ACC112 (cell line): ENCODE data around the gene KDR.

ENCODE experiments used
- H2AFZ ChIP-seq: fragments of 200-600 bp; sonication (generic); one replicate; pipeline ENCODE4 v1.6.0; 2017; ENCODE audit warnings: antibody characterized with exemption, low read length; ENCODE audit not compliant: unreplicated experiment
- H3K27ac ChIP-seq: fragments of 200-600 bp; sonication (generic); 2 replicates; pipeline ENCODE4 v1.5.1; 2014; ENCODE audit warnings: low read depth, mild to moderate bottlenecking, antibody characterized with exemption, low read length, moderate library complexity
- H3K27me3 ChIP-seq: fragments of 200-600 bp; sonication (generic); 2 replicates; pipeline ENCODE4 v1.6.1; 2014; ENCODE audit warnings: mild to moderate bottlenecking, antibody characterized with exemption, low read length, moderate library complexity, mixed read lengths; ENCODE audit not compliant: insufficient read depth
- H3K36me3 ChIP-seq: fragments of 200-600 bp; sonication (generic); 2 replicates; pipeline ENCODE4 v1.6.1; 2016; ENCODE audit warnings: mild to moderate bottlenecking, antibody characterized with exemption, low read length, moderate library complexity, mixed read lengths; ENCODE audit not compliant: insufficient read depth
- H3K4me1 ChIP-seq: fragments of 200-600 bp; sonication (generic); one replicate; pipeline ENCODE4 v1.6.1; 2016; ENCODE audit warnings: low read length, mixed read lengths; ENCODE audit not compliant: insufficient read depth, unreplicated experiment, control insufficient read depth
- H3K4me3 ChIP-seq: fragments of 200-600 bp; sonication (generic); 2 replicates; pipeline ENCODE4 v1.5.1; 2014; ENCODE audit warnings: mild to moderate bottlenecking, low read depth, low read length
- H3K79me2 ChIP-seq: fragments of 200-600 bp; sonication (generic); one replicate; pipeline ENCODE4 v1.6.0; 2016; ENCODE audit warnings: low read length; ENCODE audit not compliant: control insufficient read depth, unreplicated experiment, insufficient read depth

KDR gene

GRCh38 chr4:55099816-55100215 is 25.6 kb downstream of the KDR start:
- Histone ChIP-seq H3K79me2 (no peaks in the 10 kb centered on the region), H2AFZ (no peak overlapping the region), H3K27me3 (no peaks in the 10 kb centered on the region), H3K36me3 (no peaks in the 10 kb centered on the region), H3K4me3 (no peak overlapping the region), H3K4me1 (no peaks in the 10 kb centered on the region), H3K27ac (no peak overlapping the region)

- no peaks in the 10 kb centered on the region for H3K27me3 ChIP-seq
- no peaks in the 10 kb centered on the region for H3K36me3 ChIP-seq
- H3K27ac ChIP-seq: no peak overlapping the region
- no peaks in the 10 kb centered on the region for H3K4me1 ChIP-seq
- H2AFZ ChIP-seq: no peak overlapping the region
- no peaks in the 10 kb centered on the region for H3K79me2 ChIP-seq
- H3K4me3 ChIP-seq: no peak overlapping the region
Observed at GRCh38 chr4:55098456-55099204, 26.8 kb downstream of the KDR start.

GRCh38 chr4:55096619-55097018 is 28.8 kb downstream of the KDR start:
- H3K27me3 ChIP-seq: no peaks in the 10 kb centered on the region
- no peak overlapping the region for H3K27ac ChIP-seq
- H2AFZ ChIP-seq: no peak overlapping the region
- H3K36me3 ChIP-seq: 0 out of 2 replicates have a peak, but pooled peaks cover 4% of the 10 kb centered on the region
- no peak overlapping the region for H3K4me3 ChIP-seq
- no peaks in the 10 kb centered on the region for H3K4me1 ChIP-seq
- H3K79me2 ChIP-seq: no peaks in the 10 kb centered on the region

- Histone ChIP-seq H2AFZ (no peak overlapping the region), H3K27ac (no peak overlapping the region), H3K27me3 (no peaks in the 10 kb centered on the region), H3K79me2 (no peaks in the 10 kb centered on the region), H3K36me3 (0 out of 2 replicates have a peak, but pooled peaks cover 4% of the 10 kb centered on the region), H3K4me1 (no peaks in the 10 kb centered on the region), H3K4me3 (no peak overlapping the region)
Observed at GRCh38 chr4:55096045-55096444, 29.4 kb downstream of the KDR start.

GRCh38 chr4:55092504-55092903 is 32.9 kb downstream of the KDR start:
- Histone ChIP-seq H3K79me2 (no peaks in the 10 kb centered on the region), H3K27ac (no peak overlapping the region), H3K27me3 (no peaks in the 10 kb centered on the region), H3K4me1 (no peaks in the 10 kb centered on the region), H3K4me3 (no peak overlapping the region), H2AFZ (no peak overlapping the region), H3K36me3 (0 out of 2 replicates have a peak, but pooled peaks cover 4% of the 10 kb centered on the region)

- Histone ChIP-seq H3K36me3 (0 out of 2 replicates have a peak, but pooled peaks cover 4% of the 10 kb centered on the region), H3K27ac (no peak overlapping the region), H3K27me3 (no peaks in the 10 kb centered on the region), H3K79me2 (no peaks in the 10 kb centered on the region), H2AFZ (no peak overlapping the region), H3K4me3 (no peak overlapping the region), H3K4me1 (no peaks in the 10 kb centered on the region)
Observed at GRCh38 chr4:55089916-55090315, 35.5 kb downstream of the KDR start.

GRCh38 chr4:55087913-55088260 is 37.5 kb downstream of the KDR start:
- Histone ChIP-seq H3K27ac (no peak overlapping the region), H3K79me2 (no peaks in the 10 kb centered on the region), H2AFZ (no peak overlapping the region), H3K36me3 (0 out of 2 replicates have a peak, but pooled peaks cover 4% of the 10 kb centered on the region), H3K4me1 (no peaks in the 10 kb centered on the region), H3K27me3 (peaks cover 5% of the 10 kb centered on the region; the same call in 1 of the 2 replicates), H3K4me3 (no peak overlapping the region)

GRCh38 chr4:55087009-55087912 is 38.1 kb downstream of the KDR start:
- Histone ChIP-seq H2AFZ (no peak overlapping the region), H3K79me2 (no peaks in the 10 kb centered on the region), H3K36me3 (0 out of 2 replicates have a peak, but pooled peaks cover 2% of the 10 kb centered on the region), H3K27me3 (peaks cover 5% of the 10 kb centered on the region), H3K4me1 (no peaks in the 10 kb centered on the region), H3K27ac (no peak overlapping the region), H3K4me3 (no peak overlapping the region)

GRCh38 chr4:55086578-55086977 is 38.8 kb downstream of the KDR start:
- H3K27me3 ChIP-seq: peaks cover 5% of the 10 kb centered on the region
- no peaks in the 10 kb centered on the region for H3K79me2 ChIP-seq
- H2AFZ ChIP-seq: no peak overlapping the region
- no peaks in the 10 kb centered on the region for H3K36me3 ChIP-seq
- no peak overlapping the region for H3K4me3 ChIP-seq
- H3K4me1 ChIP-seq: no peaks in the 10 kb centered on the region
- no peak overlapping the region for H3K27ac ChIP-seq

GRCh38 chr4:55083735-55084134 is 41.7 kb downstream of the KDR start:
- H3K79me2 ChIP-seq: no peaks in the 10 kb centered on the region
- H3K27ac ChIP-seq: no peak overlapping the region
- peaks cover 5% of the 10 kb centered on the region for H3K27me3 ChIP-seq
- H3K36me3 ChIP-seq: no peaks in the 10 kb centered on the region
- H3K4me1 ChIP-seq: no peaks in the 10 kb centered on the region
- no peak overlapping the region for H3K4me3 ChIP-seq
- no peak overlapping the region for H2AFZ ChIP-seq
